Measurements from ENCODE around the gene TTC27. TPM values are rescaled to one million over a fixed set of nuclear protein-coding genes. Genes with fewer than 3 reads are reported as not detected.

Gene TTC27
- total RNA-seq, 4 donors from 2014 or later = 10.5 to 46.2 (median 17.9) TPM

DNA sequence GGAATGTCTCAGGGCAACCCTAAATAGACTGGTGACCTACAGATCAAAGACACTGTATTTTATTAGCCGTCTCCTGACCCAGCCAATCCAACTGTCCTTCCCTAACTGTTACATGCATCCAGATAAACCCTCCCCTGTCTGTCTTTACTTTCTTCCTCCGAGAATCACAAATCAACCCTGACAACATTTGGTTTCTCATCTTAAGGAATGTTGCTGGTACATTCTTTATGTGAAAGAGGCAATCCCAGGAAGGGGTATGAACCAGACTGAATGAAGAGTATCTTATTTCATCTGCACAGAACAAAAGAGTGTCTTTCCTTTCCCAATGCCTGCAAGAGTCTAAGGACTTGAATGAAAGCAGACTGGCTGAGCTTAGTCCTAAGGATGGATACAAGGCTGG is 205.0 kb downstream of the TTC27 start:
- no peaks in the 10 kb centered on the region for H3K27me3 ChIP-seq
- H3K9me3 ChIP-seq = peaks cover 0 to 5% of the 10 kb centered on the region in 2 donors
- TF ChIP-seq POLR2A (IDR thresholded peaks at IDR 0.05) = no peak
- TF ChIP-seq, protein P1, sequence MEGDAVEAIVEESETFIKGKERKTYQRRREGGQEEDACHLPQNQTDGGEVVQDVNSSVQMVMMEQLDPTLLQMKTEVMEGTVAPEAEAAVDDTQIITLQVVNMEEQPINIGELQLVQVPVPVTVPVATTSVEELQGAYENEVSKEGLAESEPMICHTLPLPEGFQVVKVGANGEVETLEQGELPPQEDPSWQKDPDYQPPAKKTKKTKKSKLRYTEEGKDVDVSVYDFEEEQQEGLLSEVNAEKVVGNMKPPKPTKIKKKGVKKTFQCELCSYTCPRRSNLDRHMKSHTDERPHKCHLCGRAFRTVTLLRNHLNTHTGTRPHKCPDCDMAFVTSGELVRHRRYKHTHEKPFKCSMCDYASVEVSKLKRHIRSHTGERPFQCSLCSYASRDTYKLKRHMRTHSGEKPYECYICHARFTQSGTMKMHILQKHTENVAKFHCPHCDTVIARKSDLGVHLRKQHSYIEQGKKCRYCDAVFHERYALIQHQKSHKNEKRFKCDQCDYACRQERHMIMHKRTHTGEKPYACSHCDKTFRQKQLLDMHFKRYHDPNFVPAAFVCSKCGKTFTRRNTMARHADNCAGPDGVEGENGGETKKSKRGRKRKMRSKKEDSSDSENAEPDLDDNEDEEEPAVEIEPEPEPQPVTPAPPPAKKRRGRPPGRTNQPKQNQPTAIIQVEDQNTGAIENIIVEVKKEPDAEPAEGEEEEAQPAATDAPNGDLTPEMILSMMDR (IDR thresholded peaks at IDR 0.05) = no peak
- H3K27ac ChIP-seq = no peak overlapping the region
- H3K4me3 ChIP-seq = no peak overlapping the region
- H3K4me1 ChIP-seq = no peaks in the 10 kb centered on the region
- no peaks in the 10 kb centered on the region for H3K36me3 ChIP-seq
- no peak for DNase-seq
- intact Hi-C loops (cut with DNase I; ENCODE audit: low total_unique reads) = no loop called here

DNA sequence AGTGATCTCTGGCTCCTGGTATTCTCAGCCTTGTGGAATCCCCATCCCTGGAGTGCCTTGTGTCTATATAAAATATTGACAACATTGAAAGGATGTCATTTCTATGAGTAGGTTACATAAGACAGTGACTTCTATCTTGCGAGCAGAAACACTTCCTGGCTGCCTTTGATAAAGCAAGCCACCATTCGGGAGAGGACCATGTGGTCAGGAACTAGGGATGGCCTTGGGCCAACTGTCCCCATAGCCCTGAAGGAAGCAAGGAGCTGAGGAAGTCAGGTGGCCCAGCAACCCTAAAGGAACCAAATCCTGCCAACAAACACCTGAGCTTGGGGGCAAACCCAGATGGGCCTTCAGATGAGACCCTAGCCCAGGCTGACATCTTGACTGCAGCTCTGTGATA is 205.9 kb downstream of the TTC27 start:
- intact Hi-C loops (cut with DNase I; ENCODE audit: low total_unique reads) = no loop called here

DNA sequence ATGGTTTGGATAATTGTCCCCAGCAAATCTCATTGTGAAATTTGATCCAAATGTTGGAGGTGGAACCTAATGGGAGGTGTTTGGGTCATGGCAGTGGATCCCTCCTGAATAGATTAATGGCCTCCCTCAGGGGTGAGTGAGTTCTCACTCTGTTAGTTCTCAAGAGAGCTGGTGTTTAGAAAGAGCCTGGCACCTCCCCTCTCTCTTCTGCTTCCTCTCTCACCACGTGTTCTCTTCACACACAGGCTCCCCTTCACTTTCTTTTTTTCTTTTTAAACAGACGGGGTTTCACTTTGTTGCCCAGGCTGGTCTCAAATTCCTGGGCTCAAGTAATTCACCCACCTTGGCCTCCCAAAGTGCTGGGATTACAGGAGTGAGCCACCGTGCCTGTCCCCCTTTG is 207.3 kb downstream of the TTC27 start:
- Histone ChIP-seq H3K9me3 (no peaks in the 10 kb centered on the region), H3K27ac (no peak overlapping the region), H3K36me3 (no peaks in the 10 kb centered on the region), H3K4me3 (no peak overlapping the region), H3K4me1 (no peaks in the 10 kb centered on the region), H3K27me3 (no peaks in the 10 kb centered on the region)
- no peak for DNase-seq
- TF ChIP-seq, protein P1 (IDR thresholded peaks at IDR 0.05) = no peak
- intact Hi-C loops (cut with DNase I; ENCODE audit: low total_unique reads) = no loop called here

More for the DNA sequence above, 205.9 kb downstream of the TTC27 start:
- Histone ChIP-seq H3K27me3 (no peaks in the 10 kb centered on the region), H3K4me3 (no peak overlapping the region), H3K36me3 (no peaks in the 10 kb centered on the region), H3K9me3 (peaks cover 0 to 5% of the 10 kb centered on the region in 2 donors), H3K27ac (no peak overlapping the region), H3K4me1 (no peaks in the 10 kb centered on the region)
- no peak for DNase-seq
- TF ChIP-seq, protein P1 (IDR thresholded peaks at IDR 0.05) = no peak

DNA sequence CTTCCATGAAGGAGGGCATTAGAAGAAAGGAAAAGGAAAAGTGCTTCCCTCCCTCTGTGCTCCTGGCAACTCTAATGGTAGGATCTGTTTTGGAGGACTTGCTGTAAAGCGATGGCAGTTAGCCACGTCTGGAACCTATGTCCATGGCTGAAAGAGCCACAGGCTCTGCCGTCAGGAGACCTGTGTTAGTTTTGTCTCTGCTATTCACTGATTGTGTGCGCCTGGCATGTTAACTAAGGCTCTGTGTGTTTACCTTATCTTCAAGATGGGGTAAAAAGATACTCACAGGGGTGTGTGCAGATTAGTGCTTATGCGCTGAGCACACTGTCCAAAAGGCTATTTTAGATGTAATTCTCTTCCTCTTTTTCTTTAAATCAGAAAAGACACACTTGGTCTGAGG is 209.1 kb downstream of the TTC27 start:
- Histone ChIP-seq H3K27ac (no peak overlapping the region), H3K36me3 (no peaks in the 10 kb centered on the region), H3K4me1 (no peaks in the 10 kb centered on the region), H3K4me3 (no peak overlapping the region), H3K27me3 (no peaks in the 10 kb centered on the region), H3K9me3 (no peaks in the 10 kb centered on the region)
- DNase-seq = no peak
- intact Hi-C loops (cut with DNase I; ENCODE audit: low total_unique reads) = no loop called here
- TF ChIP-seq POLR2A (IDR thresholded peaks at IDR 0.05) = no peak
- TF ChIP-seq, protein P1 (IDR thresholded peaks at IDR 0.05) = no peak

DNA sequence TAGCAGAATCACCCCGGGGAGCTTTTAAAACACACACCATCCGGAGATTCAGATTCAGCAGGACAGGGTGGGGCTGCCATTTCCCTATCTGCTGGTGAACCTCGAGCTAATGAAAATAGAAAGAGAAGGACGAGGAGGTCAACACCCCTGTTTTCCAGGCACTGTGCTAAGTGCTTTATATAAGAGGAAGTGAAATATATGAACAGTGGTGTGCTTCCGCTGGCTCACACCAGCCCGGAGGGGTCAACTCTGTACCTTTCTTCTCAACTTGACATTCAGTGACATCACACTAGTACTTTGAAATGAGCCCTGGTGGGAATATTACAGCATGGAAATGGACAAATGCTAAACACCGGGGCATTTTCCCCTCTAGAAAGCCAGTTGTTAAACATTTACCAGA is 210.6 kb downstream of the TTC27 start:
- Histone ChIP-seq H3K27me3 (no peaks in the 10 kb centered on the region), H3K9me3 (no peaks in the 10 kb centered on the region), H3K4me1 (no peaks in the 10 kb centered on the region), H3K36me3 (no peaks in the 10 kb centered on the region), H3K27ac (no peak overlapping the region), H3K4me3 (no peak overlapping the region)
- intact Hi-C loops (cut with DNase I; ENCODE audit: low total_unique reads) = no loop called here
- TF ChIP-seq, protein P1 (IDR thresholded peaks at IDR 0.05) = no peak
- no peak for TF ChIP-seq POLR2A (IDR thresholded peaks at IDR 0.05)
- no peak for DNase-seq

Data from uterus (tissue), 4 donors.